Body of pancreas (tissue), 4 donors: Measurements from ENCODE around the gene MGAT5.

Source experiments
- CTCF ChIP-seq, 7 experiments: fragments of 450-650 bp in 4 of 7; fragments of 200-600 bp in 3 of 7; sonication (generic) in 3 of 7; IDR thresholded peaks; one replicate each; pipeline ENCODE4 v1.5.1; 2016 to 2019; ENCODE audit warnings: antibody characterized with exemption in 7 of 7
- POLR2A ChIP-seq, 3 donors: fragments of 450-650 bp; IDR thresholded peaks; one replicate each; pipeline ENCODE4 v1.6.1; 2016; ENCODE audit warnings: antibody characterized with exemption in 3 of 3, mild to moderate bottlenecking in 2 of 3

GRCh38 chr2:134284119-134284670 lies 30.3 kb downstream of the MGAT5 start:
- TF ChIP-seq POLR2A (IDR thresholded peaks at IDR 0.05) (no peak), CTCF (IDR thresholded peaks at IDR 0.05) (no peak)
